HEK293 (cell line): ENCODE data around the gene ADCY1.

Experiments used
- CTCF ChIA-PET: fragments of 350-600 bp; formaldehyde crosslinking; extraction: SDS; loops from one replicate; lab custom pipeline; 2021; ENCODE audit warnings: antibody characterized with exemption; lab: Yijun Ruan, JAX
- POLR2A ChIA-PET: fragments of 300-600 bp; formaldehyde crosslinking; extraction: SDS; loops from one replicate; lab custom pipeline; 2020; ENCODE audit warnings: antibody characterized with exemption, inconsistent platforms; lab: Yijun Ruan, JAX
- H3K27ac ChIP-seq: fragments of 200-500 bp; sonication (Bioruptor generic); 2 replicates; pipeline ENCODE4 v1.5.1; 2014; ENCODE audit warnings: low read depth, low read length, control low read depth, inconsistent platforms; ENCODE audit errors: extremely low read depth
- H3K36me3 ChIP-seq, 2 experiments: fragments of 200-500 bp in 1 of 2; sonication (Bioruptor generic) in 1 of 2; 1 replicate in 1 of 2; 2 replicates in 1 of 2; pipeline ENCODE4 v1.5.1; 2014 to 2017; ENCODE audit warnings: inconsistent platforms in 2 of 2, low read length in 2 of 2; ENCODE audit not compliant: control insufficient read depth in 2 of 2, insufficient read depth in 1 of 2
- H3K4me1 ChIP-seq: fragments of 200-500 bp; sonication (Bioruptor generic); 2 replicates; pipeline ENCODE4 v1.5.1; 2014; ENCODE audit warnings: mild to moderate bottlenecking, low read length, inconsistent platforms; ENCODE audit not compliant: control insufficient read depth, insufficient read depth
- H3K4me3 ChIP-seq: 2 replicates; pipeline ENCODE4 v1.5.1; 2011; ENCODE audit warnings: low read depth, mild to moderate bottlenecking, control low read depth, low read length, moderate library complexity
- H3K9me3 ChIP-seq: fragments of 200-500 bp; sonication (Bioruptor generic); 2 replicates; pipeline ENCODE4 v1.5.1; 2014; ENCODE audit warnings: low read depth, low read length, inconsistent platforms; ENCODE audit not compliant: control insufficient read depth, insufficient read depth
- SP3 ChIP-seq: fragments of 450-650 bp; formaldehyde crosslinking; IDR thresholded peaks from 2 replicates; pipeline ENCODE4 v1.5.1; 2016; ENCODE audit warnings: missing biosample characterization, missing genetic modification characterization
- ZBTB1 ChIP-seq: fragments of 450-650 bp; formaldehyde crosslinking; IDR thresholded peaks from 2 replicates; pipeline ENCODE4 v1.5.1; 2016; ENCODE audit warnings: missing biosample characterization, missing genetic modification characterization
- ZBTB11 ChIP-seq: fragments of 450-650 bp; formaldehyde crosslinking; conservative IDR thresholded peaks from 2 replicates; pipeline ENCODE4 v1.5.1; 2016; ENCODE audit warnings: low read depth, missing biosample characterization, missing genetic modification characterization
- ZBTB49 ChIP-seq: fragments of 450-650 bp; formaldehyde crosslinking; IDR thresholded peaks from 2 replicates; pipeline ENCODE4 v1.5.1; 2016; ENCODE audit warnings: missing biosample characterization, missing genetic modification characterization, low read depth
- ZFHX2 ChIP-seq: fragments of 450-650 bp; formaldehyde crosslinking; conservative IDR thresholded peaks from 2 replicates; pipeline ENCODE4 v1.5.1; 2016; ENCODE audit warnings: missing biosample characterization, missing genetic modification characterization
- ZFP37 ChIP-seq: fragments of 450-650 bp; formaldehyde crosslinking; IDR thresholded peaks from 2 replicates; pipeline ENCODE4 v1.5.1; 2016; ENCODE audit warnings: missing biosample characterization, missing genetic modification characterization
- ZNF155 ChIP-seq: fragments of 450-650 bp; formaldehyde crosslinking; IDR thresholded peaks from 2 replicates; pipeline ENCODE4 v1.5.1; 2016; ENCODE audit warnings: missing biosample characterization, missing genetic modification characterization
- ZNF175 ChIP-seq: fragments of 450-650 bp; formaldehyde crosslinking; IDR thresholded peaks from 2 replicates; pipeline ENCODE4 v1.5.1; 2016; ENCODE audit warnings: missing biosample characterization, missing genetic modification characterization
- ZNF184 ChIP-seq: fragments of 450-650 bp; IDR thresholded peaks from 2 replicates; pipeline ENCODE4 v1.5.1; 2018; ENCODE audit warnings: missing biosample characterization, mild to moderate bottlenecking, missing genetic modification characterization
- ZNF221 ChIP-seq: fragments of 450-650 bp; formaldehyde crosslinking; IDR thresholded peaks from 2 replicates; pipeline ENCODE4 v1.5.1; 2017; ENCODE audit warnings: missing biosample characterization, missing genetic modification characterization, borderline replicate concordance
- ZNF24 ChIP-seq: fragments of 450-650 bp; formaldehyde crosslinking; IDR thresholded peaks from 2 replicates; pipeline ENCODE4 v1.5.1; 2016; ENCODE audit warnings: missing biosample characterization, missing genetic modification characterization
- ZNF335 ChIP-seq: fragments of 450-650 bp; formaldehyde crosslinking; conservative IDR thresholded peaks from 2 replicates; pipeline ENCODE4 v1.5.1; 2016; ENCODE audit warnings: missing biosample characterization, missing genetic modification characterization
- ZNF354C ChIP-seq: fragments of 450-650 bp; formaldehyde crosslinking; IDR thresholded peaks from 2 replicates; pipeline ENCODE4 v1.5.1; 2016; ENCODE audit warnings: missing biosample characterization, missing genetic modification characterization, low read depth, borderline replicate concordance
- ZNF398 ChIP-seq: fragments of 450-650 bp; formaldehyde crosslinking; IDR thresholded peaks from 2 replicates; pipeline ENCODE4 v1.5.1; 2017; ENCODE audit warnings: missing biosample characterization, missing genetic modification characterization
- ZNF423 ChIP-seq: fragments of 450-650 bp; formaldehyde crosslinking; IDR thresholded peaks from 2 replicates; pipeline ENCODE4 v1.5.1; 2016; ENCODE audit warnings: missing biosample characterization, missing genetic modification characterization
- ZNF449 ChIP-seq: fragments of 450-650 bp; formaldehyde crosslinking; IDR thresholded peaks from 2 replicates; pipeline ENCODE4 v1.5.1; 2017; ENCODE audit warnings: missing biosample characterization, mild to moderate bottlenecking, missing genetic modification characterization, moderate library complexity
- ZNF585B ChIP-seq: fragments of 450-650 bp; formaldehyde crosslinking; IDR thresholded peaks from 2 replicates; pipeline ENCODE4 v1.5.1; 2016; ENCODE audit warnings: missing biosample characterization, missing genetic modification characterization
- ZNF596 ChIP-seq: fragments of 450-650 bp; IDR thresholded peaks from 2 replicates; pipeline ENCODE4 v1.5.0; 2018; ENCODE audit warnings: missing biosample characterization, mild to moderate bottlenecking, missing genetic modification characterization, moderate library complexity
- ZNF654 ChIP-seq: fragments of 450-650 bp; formaldehyde crosslinking; IDR thresholded peaks from 2 replicates; pipeline ENCODE4 v1.5.1; 2016; ENCODE audit warnings: low read depth, missing biosample characterization, missing genetic modification characterization
- ZNF707 ChIP-seq: fragments of 450-650 bp; formaldehyde crosslinking; IDR thresholded peaks from 2 replicates; pipeline ENCODE4 v1.5.1; 2016; ENCODE audit warnings: missing biosample characterization, missing genetic modification characterization
- TF ChIP-seq, protein P1 (sequence below): sonication (generic); formaldehyde crosslinking; IDR thresholded peaks from 2 replicates; pipeline ENCODE4 v1.8.1; 2022; ENCODE audit warnings: mild to moderate bottlenecking, moderate library complexity, missing genetic modification reagents

ADCY1 gene

GRCh38 chr7:45586542-45587520 lies 12.7 kb downstream of the ADCY1 start:
- no peak for TF ChIP-seq ZNF423 (tag by site-specific recombination)
- TF ChIP-seq ZNF398 (tag by site-specific recombination): no peak
- no peak for TF ChIP-seq ZNF354C (tag by site-specific recombination)
- no peak for TF ChIP-seq ZNF175 (tag by site-specific recombination)
- TF ChIP-seq ZNF335 (tag by site-specific recombination): no peak
- no peak for TF ChIP-seq ZNF707 (tag by site-specific recombination)
- TF ChIP-seq ZBTB49: no peak
- TF ChIP-seq, all 188 proteins: peak for 0
- Histone ChIP-seq H3K4me1 (no peaks in the 10 kb centered on the region), H3K27ac (no peak overlapping the region), H3K9me3 (no peaks in the 10 kb centered on the region), H3K4me3 (no peak overlapping the region), H3K36me3 (no peaks in the 10 kb centered on the region)
- CTCF ChIA-PET: no interaction called here
- POLR2A ChIA-PET: no interaction called here

DNA sequence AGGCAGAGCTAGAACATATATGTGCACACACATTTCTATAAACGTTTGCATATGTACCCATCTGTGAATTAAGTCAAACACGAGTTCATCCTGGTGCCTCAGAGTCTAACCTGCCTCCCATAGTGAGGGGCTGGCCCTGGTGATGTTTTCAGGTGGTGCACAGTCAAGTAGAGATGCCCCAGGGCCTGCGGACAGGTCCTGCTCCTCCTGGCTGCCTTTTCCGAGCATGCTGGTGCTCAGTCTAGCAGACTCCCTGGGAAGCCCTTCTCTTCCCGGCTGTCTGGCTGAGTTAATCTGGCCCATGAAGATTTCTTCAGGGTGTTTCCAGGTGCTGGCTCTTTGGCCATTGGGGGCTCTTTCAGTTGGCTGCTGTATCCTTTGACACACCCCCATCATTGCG lies 14.3 kb downstream of the ADCY1 start:
- no peaks in the 10 kb centered on the region for H3K9me3 ChIP-seq
- H3K4me3 ChIP-seq: no peak overlapping the region
- TF ChIP-seq ZBTB1 (tag by site-specific recombination) (no peak), ZNF596 (no peak), ZNF585B (tag by site-specific recombination) (no peak), ZFHX2 (no peak), SP3 (tag by site-specific recombination) (no peak), ZNF24 (tag by site-specific recombination) (no peak)
- no peaks in the 10 kb centered on the region for H3K36me3 ChIP-seq
- POLR2A ChIA-PET: no interaction called here
- H3K27ac ChIP-seq: no peak overlapping the region
- CTCF ChIA-PET: no interaction called here
- H3K4me1 ChIP-seq: no peaks in the 10 kb centered on the region

GRCh38 chr7:45589061-45589460 lies 14.9 kb downstream of the ADCY1 start:
- Histone ChIP-seq H3K36me3 (no peaks in the 10 kb centered on the region), H3K9me3 (no peaks in the 10 kb centered on the region), H3K4me1 (no peaks in the 10 kb centered on the region), H3K27ac (no peak overlapping the region), H3K4me3 (no peak overlapping the region)
- ChIA-PET POLR2A (no interaction called here), CTCF (no interaction called here)
- no peak for TF ChIP-seq ZNF654 (tag by site-specific recombination)
- TF ChIP-seq ZNF449 (tag by site-specific recombination): no peak
- no peak for TF ChIP-seq ZNF184 (tag by site-specific recombination)
- TF ChIP-seq, protein P1, sequence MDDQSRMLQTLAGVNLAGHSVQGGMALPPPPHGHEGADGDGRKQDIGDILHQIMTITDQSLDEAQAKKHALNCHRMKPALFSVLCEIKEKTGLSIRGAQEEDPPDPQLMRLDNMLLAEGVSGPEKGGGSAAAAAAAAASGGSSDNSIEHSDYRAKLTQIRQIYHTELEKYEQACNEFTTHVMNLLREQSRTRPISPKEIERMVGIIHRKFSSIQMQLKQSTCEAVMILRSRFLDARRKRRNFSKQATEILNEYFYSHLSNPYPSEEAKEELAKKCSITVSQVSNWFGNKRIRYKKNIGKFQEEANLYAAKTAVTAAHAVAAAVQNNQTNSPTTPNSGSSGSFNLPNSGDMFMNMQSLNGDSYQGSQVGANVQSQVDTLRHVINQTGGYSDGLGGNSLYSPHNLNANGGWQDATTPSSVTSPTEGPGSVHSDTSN: no peak
- TF ChIP-seq ZFP37: no peak
- no peak for TF ChIP-seq ZBTB11 (tag by site-specific recombination)
- TF ChIP-seq ZNF155 (tag by site-specific recombination): no peak
- no peak for TF ChIP-seq ZNF221 (tag by site-specific recombination)
